Body of pancreas (tissue), 4 donors: ENCODE data around the gene RAB1B.

Experiments used
- POLR2A ChIP-seq, 3 donors: fragments of 450-650 bp; IDR thresholded peaks; one replicate each; pipeline ENCODE4 v1.6.1; 2016; ENCODE audit warnings: antibody characterized with exemption in 3 of 3, mild to moderate bottlenecking in 2 of 3
- TF ChIP-seq, protein P1 (sequence below), 7 experiments: fragments of 450-650 bp in 4 of 7; fragments of 200-600 bp in 3 of 7; sonication (generic) in 3 of 7; IDR thresholded peaks; one replicate each; pipeline ENCODE4 v1.5.1; 2016 to 2019; ENCODE audit warnings: antibody characterized with exemption in 7 of 7

- TF ChIP-seq POLR2A (IDR thresholded peaks at IDR 0.05): no peak
- TF ChIP-seq, protein P1, sequence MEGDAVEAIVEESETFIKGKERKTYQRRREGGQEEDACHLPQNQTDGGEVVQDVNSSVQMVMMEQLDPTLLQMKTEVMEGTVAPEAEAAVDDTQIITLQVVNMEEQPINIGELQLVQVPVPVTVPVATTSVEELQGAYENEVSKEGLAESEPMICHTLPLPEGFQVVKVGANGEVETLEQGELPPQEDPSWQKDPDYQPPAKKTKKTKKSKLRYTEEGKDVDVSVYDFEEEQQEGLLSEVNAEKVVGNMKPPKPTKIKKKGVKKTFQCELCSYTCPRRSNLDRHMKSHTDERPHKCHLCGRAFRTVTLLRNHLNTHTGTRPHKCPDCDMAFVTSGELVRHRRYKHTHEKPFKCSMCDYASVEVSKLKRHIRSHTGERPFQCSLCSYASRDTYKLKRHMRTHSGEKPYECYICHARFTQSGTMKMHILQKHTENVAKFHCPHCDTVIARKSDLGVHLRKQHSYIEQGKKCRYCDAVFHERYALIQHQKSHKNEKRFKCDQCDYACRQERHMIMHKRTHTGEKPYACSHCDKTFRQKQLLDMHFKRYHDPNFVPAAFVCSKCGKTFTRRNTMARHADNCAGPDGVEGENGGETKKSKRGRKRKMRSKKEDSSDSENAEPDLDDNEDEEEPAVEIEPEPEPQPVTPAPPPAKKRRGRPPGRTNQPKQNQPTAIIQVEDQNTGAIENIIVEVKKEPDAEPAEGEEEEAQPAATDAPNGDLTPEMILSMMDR (IDR thresholded peaks at IDR 0.05): no peak
Measured at GRCh38 chr11:66237867-66238266, 30.6 kb upstream of the RAB1B start.
